HCT116 (cell line): Measurements from ENCODE around the gene PRAME.

Experiments used
- CEBPB ChIP-seq: IDR thresholded peaks from 2 replicates; pipeline ENCODE4 v1.6.1; 2012; ENCODE audit warnings: low read depth
- EGR1 ChIP-seq: IDR thresholded peaks from 2 replicates; pipeline ENCODE4 v1.6.1; 2012; ENCODE audit warnings: low read depth
- ELF1 ChIP-seq: IDR thresholded peaks from 2 replicates; pipeline ENCODE4 v1.6.1; 2012; ENCODE audit warnings: low read depth, borderline replicate concordance
- MAX ChIP-seq: IDR thresholded peaks from 2 replicates; pipeline ENCODE4 v1.6.1; 2012
- POLR2A ChIP-seq: IDR thresholded peaks from 2 replicates; pipeline ENCODE4 v1.7.0; 2011; ENCODE audit warnings: borderline replicate concordance; ENCODE audit not compliant: insufficient read depth, insufficient read length; ENCODE audit errors: extremely low read depth
- POLR2AphosphoS5 ChIP-seq: IDR thresholded peaks from 2 replicates; pipeline ENCODE4 v1.6.1; 2011; ENCODE audit warnings: mild to moderate bottlenecking, low read depth, low read length, moderate library complexity
- SRF ChIP-seq: IDR thresholded peaks from 2 replicates; pipeline ENCODE4 v1.6.1; 2012; ENCODE audit warnings: low read depth
- TCF7L2 ChIP-seq: IDR thresholded peaks from 2 replicates; pipeline ENCODE4 v1.7.0; 2011; ENCODE audit warnings: borderline replicate concordance, inconsistent platforms; ENCODE audit not compliant: insufficient read depth, insufficient read length; ENCODE audit errors: extremely low read depth
- YY1 ChIP-seq: IDR thresholded peaks from 2 replicates; pipeline ENCODE4 v1.6.1; 2011; ENCODE audit warnings: low read length, low read depth, moderate library complexity, mild to moderate bottlenecking; ENCODE audit not compliant: insufficient replicate concordance; ENCODE audit errors: extremely low read depth
- ZNF274 ChIP-seq: fragments of 200-500 bp; sonication (Bioruptor generic); IDR thresholded peaks from 2 replicates; pipeline ENCODE4 v1.6.1; 2014; ENCODE audit warnings: mild to moderate bottlenecking, low read depth, low read length, inconsistent platforms
- TF ChIP-seq, protein P1 (sequence below), 3 experiments: fragments of 200-600 bp in 1 of 3; sonication (generic) in 1 of 3; IDR thresholded peaks in 2 of 3; conservative IDR thresholded peaks in 1 of 3; 2 replicates each; pipeline ENCODE4 v1.5.1; 2012 to 2017; ENCODE audit warnings: low read depth in 2 of 3, low read length in 2 of 3, antibody characterized with exemption in 1 of 3, borderline replicate concordance in 1 of 3, control low read depth in 1 of 3, mild to moderate bottlenecking in 1 of 3, mixed read lengths in 1 of 3, mixed run types in 1 of 3, moderate library complexity in 1 of 3; ENCODE audit not compliant: insufficient read depth in 1 of 3

DNA sequence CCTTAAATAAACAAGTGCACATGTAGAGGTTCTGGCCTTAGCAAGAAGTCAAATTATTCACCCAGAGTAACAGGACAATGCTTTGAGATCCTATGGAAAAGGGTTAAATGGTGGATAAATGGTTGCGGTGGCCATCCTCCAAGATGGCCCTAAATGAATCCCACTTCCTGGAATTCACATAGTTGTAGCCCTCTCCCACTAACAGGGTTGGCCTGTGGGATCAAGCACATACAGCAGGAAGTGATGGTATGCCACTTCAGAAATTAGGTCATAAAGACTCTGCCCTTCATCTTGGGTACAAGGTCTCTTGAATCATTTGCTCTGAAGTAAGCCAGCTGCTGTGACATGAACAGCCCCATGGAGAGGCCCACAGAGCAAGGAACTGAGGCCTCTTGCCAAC lies 52.3 kb downstream of the PRAME start:
- TF ChIP-seq CEBPB (no peak), SRF (no peak), POLR2A (no peak), POLR2AphosphoS5 (no peak), TCF7L2 (no peak), EGR1 (no peak), ZNF274 (no peak), MAX (no peak), ELF1 (no peak), YY1 (no peak)
- TF ChIP-seq, protein P1, sequence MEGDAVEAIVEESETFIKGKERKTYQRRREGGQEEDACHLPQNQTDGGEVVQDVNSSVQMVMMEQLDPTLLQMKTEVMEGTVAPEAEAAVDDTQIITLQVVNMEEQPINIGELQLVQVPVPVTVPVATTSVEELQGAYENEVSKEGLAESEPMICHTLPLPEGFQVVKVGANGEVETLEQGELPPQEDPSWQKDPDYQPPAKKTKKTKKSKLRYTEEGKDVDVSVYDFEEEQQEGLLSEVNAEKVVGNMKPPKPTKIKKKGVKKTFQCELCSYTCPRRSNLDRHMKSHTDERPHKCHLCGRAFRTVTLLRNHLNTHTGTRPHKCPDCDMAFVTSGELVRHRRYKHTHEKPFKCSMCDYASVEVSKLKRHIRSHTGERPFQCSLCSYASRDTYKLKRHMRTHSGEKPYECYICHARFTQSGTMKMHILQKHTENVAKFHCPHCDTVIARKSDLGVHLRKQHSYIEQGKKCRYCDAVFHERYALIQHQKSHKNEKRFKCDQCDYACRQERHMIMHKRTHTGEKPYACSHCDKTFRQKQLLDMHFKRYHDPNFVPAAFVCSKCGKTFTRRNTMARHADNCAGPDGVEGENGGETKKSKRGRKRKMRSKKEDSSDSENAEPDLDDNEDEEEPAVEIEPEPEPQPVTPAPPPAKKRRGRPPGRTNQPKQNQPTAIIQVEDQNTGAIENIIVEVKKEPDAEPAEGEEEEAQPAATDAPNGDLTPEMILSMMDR (IDR thresholded peaks at IDR 0.05 in 2 of 3, conservative IDR thresholded peaks at IDR 0.05 in 1 of 3; ENCODE audit: borderline replicate concordance in 1 of 3, insufficient read depth in 1 of 3, low read depth in 2 of 3, low read length in 2 of 3), result no peak
